HCT116 (cell line): ENCODE results near the gene PDGFD. TPM values are rescaled to one million over a fixed set of nuclear protein-coding genes. Genes with fewer than 3 reads are reported as not detected.

Experiments used
- ATAC-seq: fragments of 200-7000 bp; cut with Tn5 transposase; 2 replicates; pipeline ENCODE4 v1.9.1; 2020; ENCODE audit warnings: mild to moderate bottlenecking, moderate library complexity
- BruUV-seq: library from RNA; stranded (reverse); fragments of 400-500 nt; replicated peaks from 2 replicates; lab custom pipeline; 2021; lab: Mats Ljungman, UMichigan
- CTCF ChIA-PET: fragments of 300-600 bp; sonication (Branson Sonifier 250); formaldehyde crosslinking; loops from one replicate; lab custom pipeline; 2021; ENCODE audit warnings: antibody characterized with exemption; lab: Charles Lee
- POLR2A ChIA-PET: fragments of 300-600, 350-600 bp; sonication (Branson Sonifier 250); formaldehyde crosslinking; loops from one replicate; lab custom pipeline; 2021; ENCODE audit warnings: antibody characterized with exemption; lab: Charles Lee
- RAD21 ChIA-PET, 2 experiments: fragments of 300-600 bp; sonication (Branson Sonifier 250); formaldehyde crosslinking; loops; one replicate each; lab custom pipeline; 2023; ENCODE audit warnings: low total read pairs in 2 of 2; ENCODE audit not compliant: uncharacterized antibody in 2 of 2, unreplicated experiment in 2 of 2, low non-redundant PET in 1 of 2; lab: Charles Lee
- DNase-seq: peaks from one replicate; pipeline ENCODE4 v3.0.0-alpha.2; 2010; ENCODE audit warnings: low read depth, low spot score
- H2AFZ ChIP-seq: fragments of 200-600 bp; shearing (Covaris generic), sonication (generic); 2 replicates; pipeline ENCODE4 v1.6.1; 2017; ENCODE audit warnings: low read depth, mixed run types, mixed read lengths, antibody characterized with exemption, low read length; ENCODE audit not compliant: poor library complexity, severe bottlenecking
- H3K27ac ChIP-seq: 2 replicates; pipeline ENCODE4 v1.5.1; 2012; ENCODE audit warnings: low read depth, low read length
- H3K27me3 ChIP-seq: fragments of 200-600 bp; sonication (generic); 2 replicates; pipeline ENCODE4 v1.6.1; 2016; ENCODE audit warnings: mixed run types, low read length, mixed read lengths; ENCODE audit not compliant: insufficient read depth
- H3K36me3 ChIP-seq, 2 experiments: fragments of 200-500 bp in 1 of 2; fragments of 200-600 bp in 1 of 2; sonication (Bioruptor generic) in 1 of 2; sonication (generic) in 1 of 2; 2 replicates each; pipeline versions ENCODE4 v1.5.1 to v1.6.1; 2014 to 2016; ENCODE audit warnings: low read length in 2 of 2, inconsistent platforms in 1 of 2, mixed read lengths in 1 of 2, mixed run types in 1 of 2; ENCODE audit not compliant: insufficient read depth in 2 of 2, control insufficient read depth in 1 of 2
- H3K4me1 ChIP-seq, 2 experiments: fragments of 200-600 bp in 1 of 2; sonication (generic) in 1 of 2; 2 replicates each; pipeline versions ENCODE4 v1.5.1 to v1.6.1; 2012 to 2017; ENCODE audit warnings: low read length in 2 of 2, inconsistent platforms in 1 of 2, mild to moderate bottlenecking in 1 of 2, mixed read lengths in 1 of 2, mixed run types in 1 of 2, moderate library complexity in 1 of 2; ENCODE audit not compliant: insufficient read depth in 2 of 2, control insufficient read depth in 1 of 2
- H3K4me2 ChIP-seq: fragments of 200-600 bp; sonication (generic); 2 replicates; pipeline ENCODE4 v1.6.1; 2017; ENCODE audit warnings: mixed run types, low read length, mixed read lengths
- H3K4me3 ChIP-seq, 2 experiments: fragments of 200-600 bp in 1 of 2; sonication (generic) in 1 of 2; replicated peaks in 1 of 2; 2 replicates each; pipeline ENCODE4 v1.5.1; 2011 to 2016; ENCODE audit warnings: low read length in 2 of 2, control low read depth in 1 of 2, low read depth in 1 of 2, mild to moderate bottlenecking in 1 of 2, mixed read lengths in 1 of 2, mixed run types in 1 of 2
- H3K79me2 ChIP-seq: fragments of 200-600 bp; sonication (generic); 2 replicates; pipeline ENCODE4 v1.6.1; 2017; ENCODE audit warnings: mild to moderate bottlenecking, mixed run types, low read length, moderate library complexity, mixed read lengths; ENCODE audit not compliant: insufficient read depth
- H3K9ac ChIP-seq: fragments of 200-600 bp; sonication (generic); 2 replicates; pipeline ENCODE4 v1.6.1; 2016; ENCODE audit warnings: low read length, mixed read lengths
- H3K9me2 ChIP-seq: fragments of 200-600 bp; sonication (generic), shearing (Covaris generic); 2 replicates; pipeline ENCODE4 v1.6.1; 2017; ENCODE audit warnings: mixed run types, mild to moderate bottlenecking, moderate library complexity; ENCODE audit not compliant: insufficient read depth
- H3K9me3 ChIP-seq, 2 experiments: fragments of 200-500 bp in 1 of 2; fragments of 200-600 bp in 1 of 2; sonication (Bioruptor generic) in 1 of 2; sonication (generic) in 1 of 2; 2 replicates each; pipeline ENCODE4 v1.6.1; 2014 to 2017; ENCODE audit warnings: low read length in 2 of 2, mixed read lengths in 2 of 2, inconsistent platforms in 1 of 2, low read depth in 1 of 2, mild to moderate bottlenecking in 1 of 2, mixed run types in 1 of 2, moderate library complexity in 1 of 2; ENCODE audit not compliant: control insufficient read depth in 1 of 2, insufficient read depth in 1 of 2
- H4K20me1 ChIP-seq: fragments of 200-600 bp; sonication (generic), shearing (Covaris generic); 2 replicates; pipeline ENCODE4 v1.6.1; 2017; ENCODE audit warnings: mixed run types, mild to moderate bottlenecking, moderate library complexity; ENCODE audit not compliant: insufficient read depth
- CBX3 ChIP-seq: IDR thresholded peaks from 2 replicates; pipeline ENCODE4 v1.6.1; 2012; ENCODE audit warnings: low read depth
- EZH2 ChIP-seq: fragments of 200-600 bp; sonication (generic); IDR thresholded peaks from 2 replicates; pipeline ENCODE4 v1.6.1; 2017; ENCODE audit warnings: antibody characterized with exemption, mixed run types
- EZH2phosphoT487 ChIP-seq: fragments of 200-600 bp; IDR thresholded peaks from 2 replicates; pipeline ENCODE4 v1.6.1; 2018; ENCODE audit warnings: antibody characterized with exemption, borderline replicate concordance
- POLR2A ChIP-seq: IDR thresholded peaks from 2 replicates; pipeline ENCODE4 v1.7.0; 2011; ENCODE audit warnings: borderline replicate concordance; ENCODE audit not compliant: insufficient read depth, insufficient read length; ENCODE audit errors: extremely low read depth
- POLR2AphosphoS5 ChIP-seq: IDR thresholded peaks from 2 replicates; pipeline ENCODE4 v1.6.1; 2011; ENCODE audit warnings: mild to moderate bottlenecking, low read depth, low read length, moderate library complexity
- SIN3A ChIP-seq: IDR thresholded peaks from 2 replicates; pipeline ENCODE4 v1.6.1; 2012; ENCODE audit warnings: low read depth
- SP1 ChIP-seq: IDR thresholded peaks from 2 replicates; pipeline ENCODE4 v1.6.1; 2012; ENCODE audit warnings: low read depth
- ZFX ChIP-seq: fragments of 450-650 bp; IDR thresholded peaks from 2 replicates; pipeline ENCODE4 v1.6.1; 2017
- ZNF274 ChIP-seq: fragments of 200-500 bp; sonication (Bioruptor generic); IDR thresholded peaks from 2 replicates; pipeline ENCODE4 v1.6.1; 2014; ENCODE audit warnings: mild to moderate bottlenecking, low read depth, low read length, inconsistent platforms
- intact Hi-C: fragments of 100-400 bp; cut with micrococcal nuclease; formaldehyde crosslinking; loops from 2 replicates; pipeline ENCODE4 v1.10.0; 2022
- total RNA-seq: library from RNA; stranded (reverse); gene quantifications from one replicate; pipeline ENCODE4 v1.2.1, GENCODE V29; 2021; ENCODE audit not compliant: unreplicated experiment
- TF ChIP-seq, protein P1 (sequence below), 3 experiments: fragments of 200-600 bp in 1 of 3; sonication (generic) in 1 of 3; IDR thresholded peaks in 2 of 3; conservative IDR thresholded peaks in 1 of 3; 2 replicates each; pipeline ENCODE4 v1.5.1; 2012 to 2017; ENCODE audit warnings: low read depth in 2 of 3, low read length in 2 of 3, antibody characterized with exemption in 1 of 3, borderline replicate concordance in 1 of 3, control low read depth in 1 of 3, mild to moderate bottlenecking in 1 of 3, mixed read lengths in 1 of 3, mixed run types in 1 of 3, moderate library complexity in 1 of 3; ENCODE audit not compliant: insufficient read depth in 1 of 3

The PDGFD gene
- total RNA-seq, 1 experiment from 2014 or later, result 0.34 TPM

DNA sequence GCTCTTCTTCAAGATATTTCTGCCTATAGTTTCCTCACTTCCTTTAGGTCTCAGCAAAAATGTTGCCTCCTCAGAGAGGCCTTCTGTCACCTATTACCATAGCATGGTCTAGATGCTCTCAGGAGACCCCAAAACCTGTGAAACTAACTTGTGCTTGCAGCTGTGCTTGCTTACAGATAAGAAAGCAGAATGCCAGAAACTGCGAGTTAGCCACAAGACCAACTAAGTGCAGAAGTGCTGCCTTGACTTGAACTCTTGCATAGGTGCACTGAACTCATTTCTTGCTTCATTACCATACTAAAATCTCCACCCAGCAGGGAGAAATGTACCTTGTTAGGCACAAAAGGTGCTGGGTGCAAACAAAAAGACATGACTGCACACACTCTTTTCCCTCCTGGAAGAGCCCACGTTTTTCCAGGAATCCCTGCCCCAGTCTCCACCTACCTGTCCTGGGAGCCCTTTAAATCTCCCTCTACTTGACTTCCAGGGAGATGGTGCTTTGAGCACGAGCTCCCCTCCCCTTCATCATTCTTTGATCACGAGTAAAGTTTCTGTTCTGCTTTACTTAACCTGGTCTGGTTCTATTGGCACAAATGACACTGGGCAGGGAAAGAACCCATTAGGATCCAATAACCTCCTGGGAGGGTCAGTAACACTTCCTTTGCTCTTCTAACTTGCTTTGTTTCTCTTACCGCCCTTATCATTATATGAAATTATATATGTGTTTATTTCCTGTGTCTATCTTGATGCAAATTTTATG, 265.2 kb downstream of the PDGFD start:
- POLR2A ChIA-PET, result no interaction called here

More for the DNA sequence above, 265.2 kb downstream of the PDGFD start:
- BruUV-seq, result no TSS peak
- DNase-seq (no peak), ATAC-seq (no peak)
- H3K36me3 ChIP-seq, result no peaks in the 10 kb centered on the region
- H3K4me1 ChIP-seq, result no peaks in the 10 kb centered on the region
- H3K27ac ChIP-seq, result no peak overlapping the region
- H3K79me2 ChIP-seq, result no peaks in the 10 kb centered on the region
- no peak overlapping the region for H2AFZ ChIP-seq
- no peak overlapping the region for H3K4me2 ChIP-seq
- H3K9me2 ChIP-seq, result no peaks in the 10 kb centered on the region
- RAD21 ChIA-PET, result no interaction called here
- TF ChIP-seq SP1 (no peak), SIN3A (no peak), ZFX (no peak), POLR2A (no peak), CBX3 (no peak), ZNF274 (no peak), EZH2phosphoT487 (no peak), EZH2 (no peak), POLR2AphosphoS5 (no peak)
- TF ChIP-seq, protein P1, sequence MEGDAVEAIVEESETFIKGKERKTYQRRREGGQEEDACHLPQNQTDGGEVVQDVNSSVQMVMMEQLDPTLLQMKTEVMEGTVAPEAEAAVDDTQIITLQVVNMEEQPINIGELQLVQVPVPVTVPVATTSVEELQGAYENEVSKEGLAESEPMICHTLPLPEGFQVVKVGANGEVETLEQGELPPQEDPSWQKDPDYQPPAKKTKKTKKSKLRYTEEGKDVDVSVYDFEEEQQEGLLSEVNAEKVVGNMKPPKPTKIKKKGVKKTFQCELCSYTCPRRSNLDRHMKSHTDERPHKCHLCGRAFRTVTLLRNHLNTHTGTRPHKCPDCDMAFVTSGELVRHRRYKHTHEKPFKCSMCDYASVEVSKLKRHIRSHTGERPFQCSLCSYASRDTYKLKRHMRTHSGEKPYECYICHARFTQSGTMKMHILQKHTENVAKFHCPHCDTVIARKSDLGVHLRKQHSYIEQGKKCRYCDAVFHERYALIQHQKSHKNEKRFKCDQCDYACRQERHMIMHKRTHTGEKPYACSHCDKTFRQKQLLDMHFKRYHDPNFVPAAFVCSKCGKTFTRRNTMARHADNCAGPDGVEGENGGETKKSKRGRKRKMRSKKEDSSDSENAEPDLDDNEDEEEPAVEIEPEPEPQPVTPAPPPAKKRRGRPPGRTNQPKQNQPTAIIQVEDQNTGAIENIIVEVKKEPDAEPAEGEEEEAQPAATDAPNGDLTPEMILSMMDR (IDR thresholded peaks at IDR 0.05 in 2 of 3, conservative IDR thresholded peaks at IDR 0.05 in 1 of 3; ENCODE audit: borderline replicate concordance in 1 of 3, insufficient read depth in 1 of 3, low read depth in 2 of 3, low read length in 2 of 3), result no peak
- no peak overlapping the region for H3K9ac ChIP-seq
- H3K9me3 ChIP-seq, result no peaks in the 10 kb centered on the region
- no peaks in the 10 kb centered on the region for H3K27me3 ChIP-seq
- CTCF ChIA-PET, result no interaction called here
- H4K20me1 ChIP-seq, result no peaks in the 10 kb centered on the region
- intact Hi-C loops, result no loop called here
- no peak overlapping the region for H3K4me3 ChIP-seq
